Thymus (tissue), 11 donors: Measurements from ENCODE around the gene FN3KRP. TPM values are rescaled to one million over a fixed set of nuclear protein-coding genes. Genes with fewer than 3 reads are reported as not detected.
"Not testable (repeated sequence)": the region's sequence is repeated elsewhere in the genome, so short reads cannot be mapped to it uniquely, and the experiment has no call there.

Experiments
- DNase-seq, 9 donors: peaks; one replicate each; pipeline ENCODE4 v3.0.0-alpha.2; 2013; ENCODE audit warnings: low spot score in 9 of 9, low read depth in 6 of 9, missing footprints in 1 of 9
- H3K27ac ChIP-seq, 2 donors: one replicate each; pipeline ENCODE4 v1.5.1; 2013; ENCODE audit warnings: control low read depth in 1 of 2, low read depth in 1 of 2, low read length in 1 of 2, mild to moderate bottlenecking in 1 of 2, moderate library complexity in 1 of 2
- H3K27me3 ChIP-seq, 2 donors: one replicate each; pipeline ENCODE4 v1.5.1; 2013; ENCODE audit warnings: low read length in 1 of 2; ENCODE audit not compliant: control insufficient read depth in 2 of 2, insufficient read depth in 1 of 2
- H3K36me3 ChIP-seq, 2 donors: one replicate each; pipeline ENCODE4 v1.5.1; 2013; ENCODE audit warnings: low read length in 1 of 2, mild to moderate bottlenecking in 1 of 2, moderate library complexity in 1 of 2; ENCODE audit not compliant: control insufficient read depth in 2 of 2, insufficient read depth in 2 of 2
- H3K4me1 ChIP-seq, 2 donors: one replicate each; pipeline ENCODE4 v1.5.1; 2013; ENCODE audit warnings: low read length in 2 of 2; ENCODE audit not compliant: control insufficient read depth in 2 of 2, insufficient read depth in 2 of 2
- H3K4me3 ChIP-seq, 2 donors: one replicate each; pipeline ENCODE4 v1.5.1; 2013; ENCODE audit warnings: low read length in 2 of 2, control low read depth in 1 of 2, mild to moderate bottlenecking in 1 of 2
- H3K9me3 ChIP-seq, 2 donors: one replicate each; pipeline ENCODE4 v1.5.1; 2013; ENCODE audit warnings: low read length in 1 of 2, mild to moderate bottlenecking in 1 of 2; ENCODE audit not compliant: control insufficient read depth in 2 of 2, insufficient read depth in 1 of 2
- WGBS: extraction: QIAGEN DNeasy Blood & Tissue Kit; methylation state at CpG from one replicate; pipeline ENCODE4 v1.1.7; 2013; 5-methylcytosine and 5-hydroxymethylcytosine counted together
- polyA plus RNA-seq: library from polyadenylated mRNA; stranded (reverse); fragments of 200-250 nt; gene quantifications from one replicate; pipeline ENCODE4 v1.2.3, GENCODE V29; 2013
- total RNA-seq: library from RNA; stranded (reverse); fragments of 120-200 nt; gene quantifications from one replicate; pipeline ENCODE4 v1.2.4, GENCODE V29; 2013
- donor health status: healthy.

Gene FN3KRP
- total and polyA plus RNA-seq, 2 donors = 12.2 to 37.6 TPM

GRCh38 chr17:82756166-82756565 lies 39.7 kb downstream of the FN3KRP start:
- DNase-seq = no peak
- WGBS = 95% methylated on average over 7 of the region's 7 CpGs
- H3K4me3 ChIP-seq = no peak overlapping the region
- H3K36me3 ChIP-seq = peaks cover 3 to 15% of the 10 kb centered on the region in 2 donors
- H3K27me3 ChIP-seq = peaks cover 0 to under 1% of the 10 kb centered on the region in 2 donors
- H3K27ac ChIP-seq = no peak overlapping the region
- H3K9me3 ChIP-seq = no peaks in the 10 kb centered on the region
- H3K4me1 ChIP-seq = peaks cover 4 to 16% of the 10 kb centered on the region in 2 donors

GRCh38 chr17:82765371-82765770 lies 48.9 kb downstream of the FN3KRP start:
- Histone ChIP-seq H3K4me3 (no peak overlapping the region), H3K27ac (no peak overlapping the region), H3K27me3 (no peaks in the 10 kb centered on the region), H3K36me3 (peaks cover 45 to 53% of the 10 kb centered on the region in 2 donors), H3K4me1 (no peaks in the 10 kb centered on the region), H3K9me3 (peaks cover 0 to 5% of the 10 kb centered on the region in 2 donors)
- no peak for DNase-seq
- 92% methylated on average over 13 of the region's 13 CpGs for WGBS

GRCh38 chr17:82767041-82767754 lies 50.7 kb downstream of the FN3KRP start:
- peaks cover 0 to 2% of the 10 kb centered on the region in 2 donors for H3K4me1 ChIP-seq
- peaks cover 0 to 5% of the 10 kb centered on the region in 2 donors for H3K9me3 ChIP-seq
- H3K4me3 ChIP-seq = no peak overlapping the region
- peaks cover 55% of the 10 kb centered on the region in 2 donors for H3K36me3 ChIP-seq
- no peak overlapping the region for H3K27ac ChIP-seq
- H3K27me3 ChIP-seq = no peaks in the 10 kb centered on the region
- WGBS = 94% methylated on average over 24 of the region's 24 CpGs
- peak in 1 of 9 donors; percentile 35 for DNase-seq

- peaks cover 0 to 7% of the 10 kb centered on the region in 2 donors for H3K4me1 ChIP-seq
- H3K27ac ChIP-seq = no peak overlapping the region
- H3K4me3 ChIP-seq = no peak overlapping the region
- H3K27me3 ChIP-seq = no peaks in the 10 kb centered on the region
- DNase-seq = no peak
- H3K36me3 ChIP-seq = peaks cover 56 to 67% of the 10 kb centered on the region in 2 donors
- H3K9me3 ChIP-seq = peaks cover 0 to 5% of the 10 kb centered on the region in 2 donors
- 98% methylated on average over 7 of the region's 7 CpGs for WGBS
These were observed 52.5 kb downstream of the FN3KRP start for GRCh38 chr17:82769041-82769440.

GRCh38 chr17:82772026-82772425 lies 55.5 kb downstream of the FN3KRP start:
- Histone ChIP-seq H3K27me3 (no peaks in the 10 kb centered on the region), H3K36me3 (peaks cover 45 to 53% of the 10 kb centered on the region in 2 donors), H3K27ac (no peak overlapping the region), H3K9me3 (peaks cover 0 to 5% of the 10 kb centered on the region in 2 donors), H3K4me1 (peaks cover 4 to 23% of the 10 kb centered on the region in 2 donors), H3K4me3 (no peak overlapping the region)
- peak in 2 of 9 donors; percentile 28 to 53 for DNase-seq
- WGBS = 93% methylated on average over 3 of the region's 3 CpGs

GRCh38 chr17:82774456-82774855 lies 58.0 kb downstream of the FN3KRP start:
- H3K4me1 ChIP-seq = peaks cover 4 to 23% of the 10 kb centered on the region in 2 donors
- 95% methylated on average over 19 of the region's 19 CpGs for WGBS
- not testable (repeated sequence) for H3K4me3 ChIP-seq, H3K27ac ChIP-seq, H3K27me3 ChIP-seq, H3K9me3 ChIP-seq, DNase-seq
- peaks cover 28 to 33% of the 10 kb centered on the region in 2 donors for H3K36me3 ChIP-seq

GRCh38 chr17:82775001-82775823 lies 58.7 kb downstream of the FN3KRP start:
- Histone ChIP-seq H3K27me3 (no peaks in the 10 kb centered on the region), H3K4me1 (peaks cover 4 to 23% of the 10 kb centered on the region in 2 donors), H3K4me3 (no peak overlapping the region), H3K27ac (peak overlapping the region in 1 of 2 donors; percentile 68), H3K9me3 (no peaks in the 10 kb centered on the region), H3K36me3 (peaks cover 22 to 29% of the 10 kb centered on the region in 2 donors)
- peak in 2 of 9 donors; percentile 38 to 70 for DNase-seq
- 51% methylated on average over 33 of the region's 34 CpGs for WGBS

- H3K36me3 ChIP-seq = peaks cover 22 to 25% of the 10 kb centered on the region in 2 donors
- DNase-seq = peak in 1 of 9 donors; percentile 38
- H3K27ac ChIP-seq = peak overlapping the region in 1 of 2 donors; percentile 47
- H3K4me3 ChIP-seq = no peak overlapping the region
- H3K9me3 ChIP-seq = no peaks in the 10 kb centered on the region
- peaks cover 4 to 23% of the 10 kb centered on the region in 2 donors for H3K4me1 ChIP-seq
- H3K27me3 ChIP-seq = no peaks in the 10 kb centered on the region
- 92% methylated on average over 13 of the region's 13 CpGs for WGBS
These were observed 59.9 kb downstream of the FN3KRP start for GRCh38 chr17:82776454-82776853.
